GM10248 (cell line): ENCODE measurements around the gene ADGRG4.
"Not testable (repeated sequence)": the region's sequence is repeated elsewhere in the genome, so short reads cannot be mapped to it uniquely, and the experiment has no call there.

Experiments used
- CTCF ChIA-PET: fragments of 300-600 bp; sonication (Branson Sonifier 250); formaldehyde crosslinking; extraction: SDS; loops from one replicate; lab custom pipeline; 2021; ENCODE audit warnings: antibody characterized with exemption; lab: Yijun Ruan, JAX
- POLR2A ChIA-PET: fragments of 350-650 bp; sonication (Branson Sonifier 250); formaldehyde crosslinking; extraction: SDS; loops from one replicate; lab custom pipeline; 2020; ENCODE audit warnings: antibody characterized with exemption; lab: Yijun Ruan, JAX
- DNase-seq: peaks from one replicate; pipeline ENCODE4 v3.0.0; 2012; ENCODE audit errors: extremely low spot score
- CTCF ChIP-seq: IDR thresholded peaks from 2 replicates; pipeline ENCODE4 v1.5.1; 2012; ENCODE audit warnings: mild to moderate bottlenecking, low read depth; ENCODE audit errors: extremely low read depth, missing control alignments, control extremely low read depth

The ADGRG4 gene

GRCh38 chrX:136271300-136271699 is 29.5 kb upstream of the ADGRG4 start:
- TF ChIP-seq CTCF = no peak
- ChIA-PET POLR2A (no interaction called here), CTCF (interaction anchor here (2.0 kb wide), 1 partner anchor 243 kb away, joined by 11 read pairs; no protein-coding TSS in a partner anchor)
- no peak for DNase-seq

- CTCF ChIA-PET = interaction anchor here (2.0 kb wide), 1 partner anchor 244 kb away, joined by 11 read pairs; no protein-coding TSS in a partner anchor
- POLR2A ChIA-PET = no interaction called here
- no peak for DNase-seq
- TF ChIP-seq CTCF = no peak
Observed at GRCh38 chrX:136272325-136272724, 28.4 kb upstream of the ADGRG4 start.

- no peak for DNase-seq
- TF ChIP-seq CTCF = no peak
- CTCF ChIA-PET = no interaction called here
- POLR2A ChIA-PET = no interaction called here
Observed at GRCh38 chrX:136273986-136274385, 26.8 kb upstream of the ADGRG4 start.

GRCh38 chrX:136275553-136275952 is 25.2 kb upstream of the ADGRG4 start:
- DNase-seq = no peak
- POLR2A ChIA-PET = no interaction called here
- CTCF ChIA-PET = no interaction called here
- TF ChIP-seq CTCF = no peak

- POLR2A ChIA-PET, DNase-seq, CTCF ChIA-PET: not testable (repeated sequence)
Observed at GRCh38 chrX:136286375-136286774, 14.4 kb upstream of the ADGRG4 start.

- TF ChIP-seq CTCF = no peak
- CTCF ChIA-PET = no interaction called here
- DNase-seq = no peak
- POLR2A ChIA-PET = no interaction called here
Observed at GRCh38 chrX:136291824-136292223, 8.9 kb upstream of the ADGRG4 start.

GRCh38 chrX:136292656-136293055 is 8.1 kb upstream of the ADGRG4 start:
- POLR2A ChIA-PET = no interaction called here
- no peak for DNase-seq
- CTCF ChIA-PET = no interaction called here
- no peak for TF ChIP-seq CTCF
